SK-N-SH treated with all-trans-retinoic acid at 6 μM for 48 hours (cell line): ENCODE measurements around the gene PRPF38B.

Experiments used
- ATAC-seq: fragments of 200-7000 bp; cut with Tn5 transposase; 3 replicates; pipeline ENCODE4 v1.9.1; 2020; ENCODE audit warnings: mild to moderate bottlenecking, moderate library complexity
- ARNTL ChIP-seq: fragments of 450-650 bp; formaldehyde crosslinking; IDR thresholded peaks from 2 replicates; pipeline ENCODE4 v1.5.0; 2020; ENCODE audit warnings: low read depth, mild to moderate bottlenecking, moderate library complexity, borderline replicate concordance
- BACH2 ChIP-seq: fragments of 250-450 bp; sonication (Bioruptor Pico); IDR thresholded peaks from 2 replicates; pipeline ENCODE4 v1.9.0; 2021; ENCODE audit warnings: mild to moderate bottlenecking, borderline replicate concordance
- CREB5 ChIP-seq: fragments of 250-450 bp; sonication (Bioruptor Pico); IDR thresholded peaks from 2 replicates; pipeline ENCODE4 v1.5.1; 2020; ENCODE audit warnings: low read depth, mild to moderate bottlenecking, moderate library complexity
- CSRNP3 ChIP-seq: fragments of 250-450 bp; sonication (Bioruptor Pico); IDR thresholded peaks from 2 replicates; pipeline ENCODE4 v1.5.1; 2021; ENCODE audit warnings: mild to moderate bottlenecking, moderate library complexity
- ESRRG ChIP-seq: fragments of 250-450 bp; sonication (Bioruptor Pico); IDR thresholded peaks from 2 replicates; pipeline ENCODE4 v1.6.1; 2021; ENCODE audit warnings: mild to moderate bottlenecking
- ISL1 ChIP-seq: fragments of 250-450 bp; sonication (Bioruptor Pico); IDR thresholded peaks from 2 replicates; pipeline ENCODE4 v2.1.2; 2022; ENCODE audit warnings: mild to moderate bottlenecking, moderate library complexity
- PATZ1 ChIP-seq: fragments of 250-450 bp; sonication (Bioruptor Pico); IDR thresholded peaks from 2 replicates; pipeline ENCODE4 v1.8.0; 2020; ENCODE audit warnings: mild to moderate bottlenecking, moderate library complexity, borderline replicate concordance
- POU6F1 ChIP-seq: fragments of 250-450 bp; sonication (Bioruptor Pico); IDR thresholded peaks from 2 replicates; pipeline ENCODE4 v1.8.0; 2021; ENCODE audit warnings: low read depth, mild to moderate bottlenecking, moderate library complexity, borderline replicate concordance
- PPARA ChIP-seq: fragments of 250-450 bp; sonication (Bioruptor Pico); IDR thresholded peaks from 2 replicates; pipeline ENCODE4 v1.5.0; 2020; ENCODE audit warnings: mild to moderate bottlenecking, borderline replicate concordance
- RARB ChIP-seq: fragments of 250-450 bp; sonication (Bioruptor Pico); IDR thresholded peaks from 2 replicates; pipeline ENCODE4 v1.8.0; 2021; ENCODE audit warnings: mild to moderate bottlenecking, moderate library complexity
- SNAI2 ChIP-seq: fragments of 250-450 bp; sonication (Bioruptor Pico); IDR thresholded peaks from 2 replicates; pipeline ENCODE4 v1.5.0; 2020; ENCODE audit warnings: mild to moderate bottlenecking, moderate library complexity
- TCF4 ChIP-seq: fragments of 250-450 bp; sonication (Bioruptor Pico); IDR thresholded peaks from 2 replicates; pipeline ENCODE4 v1.8.0; 2021; ENCODE audit warnings: mild to moderate bottlenecking, moderate library complexity, borderline replicate concordance
- TOX ChIP-seq: fragments of 250-450 bp; sonication (Bioruptor Pico); IDR thresholded peaks from 2 replicates; pipeline ENCODE4 v1.8.0; 2021; ENCODE audit warnings: mild to moderate bottlenecking, moderate library complexity, borderline replicate concordance
- TSHZ2 ChIP-seq: fragments of 250-450 bp; sonication (Bioruptor Pico); IDR thresholded peaks from 2 replicates; pipeline ENCODE4 v1.5.0; 2020; ENCODE audit warnings: mild to moderate bottlenecking, moderate library complexity
- ZC3H10 ChIP-seq: fragments of 250-450 bp; sonication (Bioruptor Pico); IDR thresholded peaks from 2 replicates; pipeline ENCODE4 v1.5.1; 2021; ENCODE audit warnings: mild to moderate bottlenecking, moderate library complexity
- ZFP3 ChIP-seq: fragments of 250-450 bp; sonication (Bioruptor Pico); IDR thresholded peaks from 2 replicates; pipeline ENCODE4 v1.5.0; 2020; ENCODE audit warnings: mild to moderate bottlenecking, moderate library complexity
- ZFP30 ChIP-seq: fragments of 450-650 bp; formaldehyde crosslinking; IDR thresholded peaks from 2 replicates; pipeline ENCODE4 v1.5.0; 2022; ENCODE audit warnings: mild to moderate bottlenecking, moderate library complexity
- ZNF8 ChIP-seq: fragments of 450-650 bp; formaldehyde crosslinking; IDR thresholded peaks from 2 replicates; pipeline ENCODE4 v1.5.0; 2020; ENCODE audit warnings: mild to moderate bottlenecking, moderate library complexity

The PRPF38B gene

GRCh38 chr1:108685529-108685928, 6.6 kb upstream of the PRPF38B start:
- no peak for ATAC-seq
- no peak for TF ChIP-seq TCF4
- TF ChIP-seq ARNTL (CRISPR knock-in tag) = no peak
- no peak for TF ChIP-seq BACH2
- TF ChIP-seq TSHZ2 (CRISPR knock-in tag) = no peak
- no peak for TF ChIP-seq CREB5
- no peak for TF ChIP-seq ZFP3 (CRISPR knock-in tag)
- TF ChIP-seq TOX (CRISPR knock-in tag) = no peak
- TF ChIP-seq PPARA (CRISPR knock-in tag) = no peak
- no peak for TF ChIP-seq ISL1 (CRISPR knock-in tag)
- TF ChIP-seq ESRRG = no peak
- TF ChIP-seq ZNF8 (CRISPR knock-in tag) = no peak

GRCh38 chr1:108686614-108687313, 5.3 kb upstream of the PRPF38B start:
- ATAC-seq = peak; percentile 79
- TF ChIP-seq TSHZ2 (CRISPR knock-in tag) (peak; percentile 37), ESRRG (no peak), ARNTL (CRISPR knock-in tag) (no peak), ZC3H10 (no peak), PATZ1 (CRISPR knock-in tag) (no peak), SNAI2 (CRISPR knock-in tag) (0 out of 2 replicates have a peak, but pooled peaks have one; percentile 46), CSRNP3 (CRISPR knock-in tag) (no peak), TCF4 (peak; percentile 78), ZFP30 (CRISPR knock-in tag) (no peak), ZNF8 (CRISPR knock-in tag) (no peak), CREB5 (no peak), RARB (CRISPR knock-in tag) (no peak), POU6F1 (CRISPR knock-in tag) (no peak), PPARA (CRISPR knock-in tag) (no peak), ISL1 (CRISPR knock-in tag) (peak; percentile 81), ZFP3 (CRISPR knock-in tag) (no peak)
- TF ChIP-seq, all 23 proteins: peak for 4
